SK-N-SH (cell line): ENCODE data around the gene FAM110A. TPM values are rescaled to one million over a fixed set of nuclear protein-coding genes. Genes with fewer than 3 reads are reported as not detected.

Experiments used
- CTCF ChIA-PET: fragments of 300-600, 350-600 bp; formaldehyde crosslinking; extraction: SDS; loops from one replicate; lab custom pipeline; 2021; lab: Yijun Ruan, JAX
- POLR2A ChIA-PET: fragments of 350-600 bp; sonication (Branson Sonifier 250); formaldehyde crosslinking; extraction: SDS; loops from one replicate; lab custom pipeline; 2020; ENCODE audit warnings: antibody characterized with exemption, inconsistent platforms; lab: Yijun Ruan, JAX
- DNase-seq: peaks from one replicate; pipeline ENCODE4 v3.0.0; 2012
- H2AFZ ChIP-seq: fragments of 200-600 bp; sonication (generic); 2 replicates; pipeline ENCODE4 v1.8.1; 2016; ENCODE audit warnings: antibody characterized with exemption, mild to moderate bottlenecking, low read depth
- H3F3A ChIP-seq: fragments of 200-600 bp; sonication (generic); replicated peaks from 2 replicates; pipeline ENCODE3; 2016; ENCODE audit warnings: antibody characterized with exemption, mild to moderate bottlenecking; ENCODE audit not compliant: insufficient read depth
- H3K27ac ChIP-seq, 2 experiments: fragments of 200-500 bp in 1 of 2; fragments of 200-600 bp in 1 of 2; sonication (Bioruptor generic) in 1 of 2; sonication (generic), shearing (Covaris generic) in 1 of 2; 2 replicates each; pipeline versions ENCODE4 v1.5.1 to v1.6.1; 2014 to 2016; ENCODE audit warnings: low read depth in 2 of 2, inconsistent platforms in 1 of 2, low read length in 1 of 2, mild to moderate bottlenecking in 1 of 2, mixed read lengths in 1 of 2
- H3K27me3 ChIP-seq: fragments of 200-600 bp; sonication (generic), shearing (Covaris generic); 2 replicates; pipeline ENCODE4 v1.6.1; 2016; ENCODE audit warnings: mixed run types; ENCODE audit not compliant: insufficient read depth
- H3K36me3 ChIP-seq, 2 experiments: fragments of 200-500 bp in 1 of 2; fragments of 200-600 bp in 1 of 2; sonication (Bioruptor generic) in 1 of 2; sonication (generic) in 1 of 2; replicated peaks in 1 of 2; 2 replicates each; pipeline versions ENCODE3 to v1.5.1; 2014 to 2016; ENCODE audit warnings: low read length in 1 of 2, mild to moderate bottlenecking in 1 of 2; ENCODE audit not compliant: insufficient read depth in 2 of 2, control insufficient read depth in 1 of 2
- H3K4me1 ChIP-seq, 2 experiments: fragments of 200-500 bp in 1 of 2; fragments of 200-600 bp in 1 of 2; sonication (Bioruptor generic) in 1 of 2; sonication (generic), shearing (Covaris generic) in 1 of 2; 2 replicates each; pipeline versions ENCODE4 v1.5.1 to v1.6.1; 2014 to 2016; ENCODE audit warnings: low read depth in 1 of 2, low read length in 1 of 2, mixed run types in 1 of 2; ENCODE audit not compliant: insufficient read depth in 2 of 2, control insufficient read depth in 1 of 2
- H3K4me2 ChIP-seq: fragments of 200-600 bp; sonication (generic), shearing (Covaris generic); 2 replicates; pipeline ENCODE4 v1.6.1; 2017; ENCODE audit warnings: mixed run types
- H3K4me3 ChIP-seq, 2 experiments: fragments of 200-500 bp in 1 of 2; fragments of 200-600 bp in 1 of 2; sonication (Bioruptor generic) in 1 of 2; sonication (generic), shearing (Covaris generic) in 1 of 2; 2 replicates each; pipeline versions ENCODE4 v1.5.1 to v1.8.1; 2014 to 2016; ENCODE audit warnings: low read depth in 2 of 2, inconsistent platforms in 1 of 2, low read length in 1 of 2, mild to moderate bottlenecking in 1 of 2, mixed read lengths in 1 of 2, moderate library complexity in 1 of 2
- H3K79me2 ChIP-seq: fragments of 200-600 bp; sonication (generic); 2 replicates; pipeline ENCODE4 v1.8.1; 2017; ENCODE audit warnings: mild to moderate bottlenecking; ENCODE audit not compliant: insufficient read depth
- H3K9ac ChIP-seq: fragments of 200-600 bp; sonication (generic); 2 replicates; pipeline ENCODE4 v1.6.1; 2017; ENCODE audit warnings: mixed run types
- H3K9me2 ChIP-seq: fragments of 200-600 bp; sonication (generic); 2 replicates; pipeline ENCODE4 v1.6.1; 2017; ENCODE audit warnings: mixed run types
- H3K9me3 ChIP-seq: fragments of 200-600 bp; sonication (generic); 2 replicates; pipeline ENCODE4 v1.6.1; 2017; ENCODE audit warnings: mixed run types, mild to moderate bottlenecking, moderate library complexity
- H4K20me1 ChIP-seq: fragments of 200-600 bp; sonication (generic); 2 replicates; pipeline ENCODE4 v1.6.1; 2017; ENCODE audit warnings: mild to moderate bottlenecking, mixed run types; ENCODE audit not compliant: insufficient read depth
- CTCF ChIP-seq: fragments of 200-600 bp; sonication (generic); IDR thresholded peaks from 2 replicates; pipeline ENCODE4 v1.6.1; 2017; ENCODE audit warnings: antibody characterized with exemption, mild to moderate bottlenecking, moderate library complexity
- EZH2phosphoT487 ChIP-seq: fragments of 200-600 bp; sonication (generic); IDR thresholded peaks from 2 replicates; pipeline ENCODE4 v1.6.1; 2017; ENCODE audit warnings: low read depth, mixed run types, mild to moderate bottlenecking, antibody characterized with exemption, moderate library complexity, borderline replicate concordance
- FOSL2 ChIP-seq: IDR thresholded peaks from 2 replicates; pipeline ENCODE4 v1.4.0; 2012; ENCODE audit warnings: low read depth, mild to moderate bottlenecking, moderate library complexity, borderline replicate concordance
- FOXM1 ChIP-seq: IDR thresholded peaks from 2 replicates; pipeline ENCODE4 v1.4.0; 2012; ENCODE audit warnings: low read depth, mild to moderate bottlenecking
- GATA2 ChIP-seq: sonication (generic); formaldehyde crosslinking; IDR thresholded peaks from 2 replicates; pipeline ENCODE4 v1.5.0; 2020; ENCODE audit warnings: mild to moderate bottlenecking, missing genetic modification reagents
- JUND ChIP-seq: IDR thresholded peaks from 2 replicates; pipeline ENCODE4 v1.4.0; 2012
- NFIC ChIP-seq: IDR thresholded peaks from 2 replicates; pipeline ENCODE4 v1.4.0; 2012; ENCODE audit warnings: borderline replicate concordance
- RAD21 ChIP-seq: IDR thresholded peaks from 2 replicates; pipeline ENCODE4 v1.6.1; 2012; ENCODE audit warnings: mild to moderate bottlenecking, low read length
- RXRA ChIP-seq: IDR thresholded peaks from 2 replicates; pipeline ENCODE4 v1.4.0; 2012; ENCODE audit warnings: low read depth, mild to moderate bottlenecking, borderline replicate concordance
- TAF1 ChIP-seq: IDR thresholded peaks from 2 replicates; pipeline ENCODE4 v1.6.1; 2012; ENCODE audit warnings: low read depth, mild to moderate bottlenecking, low read length, moderate library complexity, borderline replicate concordance
- USF1 ChIP-seq: IDR thresholded peaks from 2 replicates; pipeline ENCODE4 v1.4.0; 2012; ENCODE audit warnings: low read depth, borderline replicate concordance
- YY1 ChIP-seq: IDR thresholded peaks from 2 replicates; pipeline ENCODE4 v1.4.0; 2012; ENCODE audit warnings: low read depth, mild to moderate bottlenecking
- WGBS: methylation state at CpG from one replicate; pipeline ENCODE4 v1.1.6; 2017; ENCODE audit warnings: low lambda C conversion rate; 5-methylcytosine and 5-hydroxymethylcytosine counted together
- polyA plus RNA-seq, 3 experiments: library from polyadenylated mRNA; depleted of rRNA; stranded (reverse); fragments of >200 nt; gene quantifications; 2 replicates each; pipeline ENCODE4 v1.2.3, GENCODE V29; 2012

The FAM110A gene
- polyA plus RNA-seq, 1 of the 3 experiments (the other 2 are of a cell fraction) = 3.8 TPM

GRCh38 chr20:858011-858410 lies 24.5 kb downstream of the FAM110A start:
- CTCF ChIA-PET = interaction anchor here (0.9 to 1.1 kb wide), 2 partner anchors 16 to 98 kb away, joined by 3 read pairs; no protein-coding TSS in a partner anchor
- no peak overlapping the region for H2AFZ ChIP-seq
- 78% methylated on average over 6 of the region's 6 CpGs for WGBS

GRCh38 chr20:859751-860231 lies 26.3 kb downstream of the FAM110A start:
- no peaks in the 10 kb centered on the region for H3K36me3 ChIP-seq
- no peaks in the 10 kb centered on the region for H3K9me2 ChIP-seq
- no peaks in the 10 kb centered on the region for H4K20me1 ChIP-seq
- no peak overlapping the region for H2AFZ ChIP-seq
- no peaks in the 10 kb centered on the region; the same call in 1 of the 2 replicates for H3K79me2 ChIP-seq
- WGBS = 61% methylated on average over 3 of the region's 3 CpGs
- peaks cover 4 to 5% of the 10 kb centered on the region in 2 experiments; a peak in 3 of 4 replicates for H3K4me1 ChIP-seq
- H3K27ac ChIP-seq = no peak overlapping the region
- CTCF ChIA-PET = interaction anchor here (1.2 kb wide), 1 partner anchor 96 kb away, joined by 3 read pairs; no protein-coding TSS in a partner anchor
- H3K4me2 ChIP-seq = no peak overlapping the region
- TF ChIP-seq RXRA (no peak), CTCF (peak; percentile 7; the same call in 1 of the 2 replicates), USF1 (no peak), NFIC (no peak)
- no peak for DNase-seq
- no peak overlapping the region for H3K9ac ChIP-seq
- POLR2A ChIA-PET = no interaction called here
- no peak overlapping the region for H3K4me3 ChIP-seq
- no peaks in the 10 kb centered on the region for H3F3A ChIP-seq
- H3K9me3 ChIP-seq = no peaks in the 10 kb centered on the region
- H3K27me3 ChIP-seq = no peaks in the 10 kb centered on the region

More at GRCh38 chr20:858011-858410, 24.5 kb downstream of the FAM110A start:
- no peaks in the 10 kb centered on the region; the same call in 1 of the 2 replicates for H3K79me2 ChIP-seq
- no peaks in the 10 kb centered on the region for H3K36me3 ChIP-seq
- no peaks in the 10 kb centered on the region for H3F3A ChIP-seq
- H3K4me3 ChIP-seq = no peak overlapping the region
- H3K27ac ChIP-seq = no peak overlapping the region
- no peak overlapping the region for H3K9ac ChIP-seq
- H3K4me1 ChIP-seq = peaks cover 4 to 5% of the 10 kb centered on the region in 2 experiments; a peak in 3 of 4 replicates
- H3K4me2 ChIP-seq = no peak overlapping the region
- no peaks in the 10 kb centered on the region for H3K27me3 ChIP-seq
- no peaks in the 10 kb centered on the region for H3K9me3 ChIP-seq
- TF ChIP-seq GATA2 (CRISPR knock-in tag) (no peak), EZH2phosphoT487 (no peak), FOSL2 (no peak), FOXM1 (no peak), RAD21 (no peak), USF1 (no peak), YY1 (no peak), JUND (no peak), TAF1 (no peak)
- H3K9me2 ChIP-seq = no peaks in the 10 kb centered on the region
- DNase-seq = no peak
- POLR2A ChIA-PET = no interaction called here
- H4K20me1 ChIP-seq = no peaks in the 10 kb centered on the region
